HL-60/S4 treated with phorbol 12-myristate 13-acetate at 8.2 ng/mL for 4 days and 3 days (cell line): ENCODE measurements around the gene XIRP2.

Experiments used
- in situ Hi-C: fragments of 300-500 bp; cut with MboI; formaldehyde crosslinking; loops from 2 replicates; pipeline ENCODE4 v1.15.0; 2022; ENCODE audit warnings: low sequenced_read_pairs

The XIRP2 gene

DNA sequence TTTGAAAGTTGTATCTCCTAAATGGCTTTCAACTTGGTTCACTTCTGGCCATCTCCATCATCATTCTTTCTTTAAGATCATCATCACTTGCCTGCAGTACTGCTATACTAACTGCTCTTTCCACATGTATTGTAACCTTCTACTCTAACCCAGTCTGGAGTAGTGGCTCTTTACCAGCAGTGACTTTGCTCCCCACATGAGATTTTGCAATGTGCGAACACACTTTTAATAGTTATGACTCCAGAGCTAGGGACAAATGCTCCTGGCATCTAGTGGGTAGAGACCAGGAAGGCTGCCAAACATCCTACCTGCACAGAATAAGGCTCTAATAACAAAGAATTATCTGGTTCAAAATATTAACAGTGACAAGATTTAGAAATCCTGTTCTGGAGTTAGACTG, 243.8 kb downstream of the XIRP2 start:
- in situ Hi-C loops = no loop called here

DNA sequence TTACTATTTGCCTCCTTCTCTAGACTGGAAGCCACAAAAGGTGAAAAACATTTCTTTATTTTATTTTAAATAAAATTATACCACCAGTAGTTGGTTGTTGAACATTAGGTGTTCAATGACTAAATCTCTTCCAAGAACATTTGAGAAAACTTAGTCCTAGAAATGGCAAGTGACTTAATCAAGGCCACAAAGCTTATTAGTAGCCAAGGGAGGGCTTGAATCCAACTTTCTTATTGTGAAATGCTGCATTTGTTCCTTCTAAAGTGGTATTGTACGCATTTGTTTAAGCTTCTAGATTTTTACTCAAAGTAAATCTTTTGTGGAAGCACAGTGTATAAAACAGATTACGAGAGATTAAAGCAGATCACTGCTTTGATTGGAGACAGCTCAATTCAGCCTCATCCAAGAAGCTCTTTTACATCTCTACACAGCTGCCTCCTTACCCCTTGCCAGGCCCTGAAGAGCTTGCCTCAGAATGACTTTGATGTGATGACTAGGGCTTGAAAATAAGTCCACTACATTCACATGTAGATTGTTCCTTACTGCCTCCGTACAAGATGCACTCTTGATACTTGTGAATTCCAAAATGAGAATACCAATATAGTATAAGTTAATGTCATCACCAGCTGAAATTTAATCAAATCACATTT, 244.8 kb downstream of the XIRP2 start:
- in situ Hi-C loops = no loop called here

DNA sequence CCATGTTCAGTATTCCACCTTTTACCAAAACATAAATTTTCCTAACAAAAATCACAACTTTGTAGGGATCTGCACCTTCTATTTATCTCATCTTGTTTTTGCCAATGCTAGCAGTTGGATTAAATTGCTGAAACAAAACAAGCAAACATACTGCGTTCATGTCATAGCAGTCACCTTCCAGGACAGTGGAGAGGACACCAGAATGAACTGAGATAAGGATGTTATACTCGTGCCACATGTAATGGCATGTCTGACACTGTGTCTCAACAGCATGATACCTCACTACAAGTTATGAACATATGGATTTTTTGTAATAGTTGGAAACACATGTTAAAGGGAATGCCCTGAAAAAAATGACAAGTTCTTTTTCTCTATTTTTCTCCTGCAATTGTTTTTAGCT, 245.3 kb downstream of the XIRP2 start:
- in situ Hi-C loops = no loop called here

DNA sequence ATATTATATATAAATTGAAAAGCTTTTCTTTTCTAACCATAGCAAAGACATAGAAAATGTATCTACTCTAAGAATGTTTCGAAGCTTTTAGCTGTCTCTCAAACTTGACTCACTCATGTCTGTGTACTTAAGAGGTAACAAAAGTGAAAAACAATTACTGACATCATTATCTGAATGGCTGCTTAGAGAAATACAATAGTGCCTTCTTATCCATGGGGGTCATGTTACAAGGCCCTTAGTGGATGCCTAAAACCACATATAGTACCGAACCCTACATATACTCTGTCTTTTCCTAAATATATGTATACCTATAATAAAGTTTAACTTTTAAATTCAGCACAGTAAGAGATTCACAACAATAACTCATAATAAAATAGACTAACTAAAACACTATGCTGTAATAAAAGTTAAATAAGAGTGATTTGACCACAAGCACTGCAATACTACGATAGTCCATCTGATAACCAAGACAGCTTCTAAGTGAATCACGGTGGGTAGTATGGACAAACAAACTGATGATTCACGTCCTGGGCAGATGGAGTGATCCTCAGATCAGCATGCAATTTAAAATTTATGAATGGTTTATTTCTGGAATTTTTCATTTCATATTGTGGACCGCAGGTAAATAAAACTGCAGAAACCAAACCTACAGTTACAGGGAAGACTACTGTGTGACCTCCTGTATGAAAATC, 246.2 kb downstream of the XIRP2 start:
- in situ Hi-C loops = no loop called here

DNA sequence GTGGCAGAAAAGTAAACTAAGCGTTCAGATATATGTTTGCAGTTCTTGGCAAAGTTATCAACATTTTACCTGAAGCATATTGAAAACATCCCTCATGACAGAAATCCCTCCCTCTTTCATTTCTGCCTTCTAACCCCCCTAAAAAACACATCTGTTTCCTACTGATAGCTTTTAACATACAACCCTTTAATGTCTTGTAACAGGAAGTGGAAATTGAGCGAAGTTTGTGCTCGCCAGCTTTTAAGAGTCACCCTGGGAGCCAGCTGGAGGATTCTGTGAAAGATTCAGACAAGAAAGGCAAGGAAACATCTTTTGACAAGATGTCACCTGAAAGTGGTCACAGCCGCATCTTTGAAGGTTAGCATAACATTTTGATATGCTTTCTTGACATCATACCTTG, 247.4 kb downstream of the XIRP2 start:
- in situ Hi-C loops = no loop called here

DNA sequence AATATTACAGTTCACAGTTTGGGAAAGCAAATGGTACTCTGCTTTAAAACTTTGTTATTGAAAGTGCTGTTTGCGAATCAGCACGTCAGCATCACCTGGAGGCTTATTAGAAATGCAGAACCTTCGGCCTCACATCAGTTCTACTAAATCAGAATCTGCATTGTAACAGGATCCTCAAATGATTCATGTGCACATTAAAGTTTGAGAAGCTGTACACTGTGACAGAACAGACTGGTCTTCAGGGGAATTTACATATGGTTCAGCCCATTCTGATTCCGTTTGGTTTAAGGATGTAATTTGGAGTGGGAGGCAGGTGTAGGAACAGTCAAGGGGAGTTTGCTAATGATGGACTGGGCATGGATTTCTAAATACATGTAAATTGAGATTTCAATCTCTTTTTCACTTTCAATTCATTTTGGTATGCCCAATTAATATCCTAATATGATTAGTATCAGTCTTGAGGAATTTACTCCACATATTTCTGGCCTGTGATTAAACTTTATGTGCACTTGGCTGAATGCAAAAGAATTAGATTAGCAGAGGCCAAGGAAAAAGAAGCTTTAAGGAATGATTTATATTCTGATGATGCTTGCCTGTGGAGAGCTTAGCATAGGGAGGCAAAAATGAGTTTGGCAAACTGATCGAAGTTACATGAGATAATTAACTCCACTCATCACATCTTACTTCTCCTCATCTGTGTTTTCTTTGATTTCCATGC, 248.8 kb downstream of the XIRP2 start:
- in situ Hi-C loops = no loop called here

DNA sequence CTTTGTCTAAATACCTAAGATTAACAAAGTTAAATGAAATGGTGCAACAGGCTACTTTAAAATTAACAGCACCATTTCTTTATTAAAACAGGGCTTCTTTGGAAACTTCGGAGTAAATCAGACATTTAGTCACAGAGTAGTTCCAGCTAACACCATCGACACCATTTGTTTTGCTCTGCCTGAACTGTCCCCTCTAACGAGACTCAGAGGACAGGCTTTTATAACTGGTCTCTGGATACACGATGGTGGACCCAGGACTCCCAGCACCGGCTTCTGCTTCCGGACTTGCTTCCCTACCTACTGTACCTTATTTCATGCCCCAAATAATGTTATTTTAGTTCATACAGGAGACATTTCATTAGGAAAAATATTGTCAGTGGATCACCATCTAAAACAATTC, 252.1 kb downstream of the XIRP2 start:
- in situ Hi-C loops = no loop called here

DNA sequence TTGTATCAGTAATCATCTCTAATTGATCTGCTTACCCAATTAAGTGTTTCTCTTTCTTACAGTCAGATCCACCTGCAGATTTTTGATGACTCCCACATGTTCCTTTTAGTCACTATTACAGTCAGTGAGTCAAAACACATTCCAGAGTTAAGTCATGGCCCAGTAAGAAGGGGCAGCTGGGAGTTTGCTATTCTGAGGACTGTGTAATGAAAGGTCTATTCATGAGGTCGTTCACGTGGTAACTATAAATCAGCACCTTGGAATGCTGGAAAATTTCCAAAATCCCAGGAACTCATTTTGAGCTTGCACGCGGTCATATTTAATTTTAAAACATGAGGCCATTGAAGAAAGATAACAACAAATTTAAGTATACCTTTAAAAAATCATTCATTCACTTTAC, 252.5 kb downstream of the XIRP2 start:
- in situ Hi-C loops = no loop called here

DNA sequence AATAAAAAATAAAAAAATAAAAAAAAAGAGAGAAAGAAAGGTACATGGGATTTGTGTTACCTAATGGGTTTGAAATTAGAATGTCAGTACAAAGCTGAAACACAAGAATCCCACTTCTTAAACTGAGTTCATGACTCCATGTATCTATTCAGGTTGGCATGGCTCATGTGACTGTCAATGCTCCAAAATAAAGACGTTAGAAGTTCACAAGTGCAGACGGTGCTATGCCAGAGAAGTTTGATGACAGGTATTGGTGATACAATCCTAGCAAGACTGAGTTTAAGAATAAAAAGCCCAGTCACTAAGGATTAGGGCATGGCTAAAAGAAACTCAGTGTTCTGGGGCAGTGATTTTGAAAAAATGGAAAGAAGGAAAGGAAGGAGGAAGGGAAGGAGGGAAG, 254.3 kb downstream of the XIRP2 start:
- in situ Hi-C loops = no loop called here

DNA sequence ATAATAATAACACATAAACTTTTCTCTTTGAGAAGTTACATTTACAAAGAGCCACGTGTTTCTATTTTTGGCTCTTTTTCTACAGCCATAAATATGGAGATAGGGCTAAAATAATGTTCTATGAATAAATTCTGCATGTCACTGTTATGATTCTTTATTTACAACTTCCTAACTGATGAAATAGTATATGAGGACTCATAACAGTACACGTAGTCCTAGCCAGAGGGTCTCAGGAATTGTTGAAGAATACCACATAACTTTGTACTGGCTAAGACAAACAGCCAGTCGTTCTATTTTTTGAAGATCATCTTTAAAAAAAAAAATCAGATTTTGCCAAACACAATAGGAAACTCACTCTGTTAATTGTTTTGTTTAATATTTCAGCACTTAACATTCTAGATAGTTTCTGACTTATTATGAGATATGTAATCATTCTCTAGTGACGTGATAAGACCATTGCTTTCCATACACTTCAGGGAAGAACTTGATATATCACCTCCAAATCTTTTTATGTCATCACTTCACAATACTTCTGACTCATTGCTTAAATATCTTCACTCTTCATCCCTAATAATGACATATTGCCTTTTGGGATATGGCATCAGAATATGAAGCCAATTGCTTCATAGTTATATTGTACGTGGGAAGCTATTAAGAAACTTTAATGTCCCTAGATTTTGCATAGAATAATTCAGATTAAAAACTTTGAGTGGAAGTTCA, 256.1 kb downstream of the XIRP2 start:
- in situ Hi-C loops = no loop called here

DNA sequence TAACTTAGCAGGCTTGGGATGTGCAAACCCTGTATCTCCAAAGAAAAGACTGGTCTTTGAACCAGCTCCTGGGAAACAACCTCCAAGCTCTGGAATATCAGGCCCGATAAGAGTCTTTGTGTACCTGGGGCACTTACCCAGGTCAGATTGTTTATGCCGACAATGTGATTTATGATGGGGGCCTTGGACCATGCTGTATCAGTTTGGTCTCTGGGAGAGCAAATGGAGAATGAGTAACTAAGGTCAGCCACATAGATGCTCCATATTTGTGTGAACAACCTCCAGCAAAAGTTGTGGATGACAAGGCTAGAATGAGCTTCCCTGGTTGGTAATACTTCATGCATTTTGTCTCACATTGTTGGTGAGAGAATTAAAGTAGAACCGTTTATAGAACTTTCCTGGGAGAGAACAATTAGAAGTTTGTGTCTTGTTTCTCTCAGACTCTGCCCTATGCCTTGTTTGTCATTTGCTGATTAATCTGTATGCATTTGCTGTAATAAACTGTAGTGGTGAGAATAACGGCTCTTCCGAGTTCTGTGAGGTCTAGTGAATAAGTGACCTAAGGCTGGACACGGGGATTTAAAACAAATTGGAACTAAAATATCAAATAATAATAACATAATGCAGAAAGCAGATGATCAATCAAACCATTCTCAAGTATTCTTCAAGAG, 259.1 kb downstream of the XIRP2 start:
- in situ Hi-C loops = no loop called here

DNA sequence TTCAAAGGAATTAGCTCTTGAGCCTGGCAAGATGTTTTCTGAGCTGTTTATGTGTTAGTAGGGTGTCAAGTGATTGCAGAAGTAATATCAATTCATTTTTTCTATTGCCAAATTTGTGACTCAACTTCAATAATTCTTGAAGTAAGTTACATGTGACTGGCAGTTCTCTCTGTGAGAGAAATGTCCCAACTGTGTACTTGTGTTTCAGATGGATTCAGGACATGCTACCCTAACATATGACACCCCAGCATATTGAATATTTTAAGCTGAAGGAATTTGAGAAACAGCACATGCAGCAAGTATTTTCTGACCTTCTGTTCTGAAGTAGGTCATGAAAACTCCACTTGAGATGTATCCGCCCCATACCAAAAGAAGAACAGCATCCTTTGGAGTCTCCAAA, 263.6 kb downstream of the XIRP2 start:
- in situ Hi-C loops = no loop called here

DNA sequence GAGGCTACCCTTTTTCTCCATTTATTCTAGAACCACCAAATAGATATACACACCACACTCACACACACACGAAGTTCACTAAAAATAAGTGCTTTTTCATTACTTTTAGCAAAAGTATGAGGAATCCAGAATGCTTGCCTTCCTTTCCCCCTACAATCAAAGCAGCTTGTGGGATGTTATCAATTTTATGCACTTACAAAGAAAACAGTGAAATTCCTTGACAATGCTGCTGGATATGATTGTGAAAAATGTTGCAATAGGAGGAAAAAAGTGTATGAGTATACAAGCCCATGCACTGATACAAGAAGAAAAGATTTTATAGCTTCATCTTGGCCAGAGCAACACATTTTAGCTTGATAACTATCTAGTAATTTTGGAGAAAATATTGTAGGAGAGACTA, 269.2 kb downstream of the XIRP2 start:
- in situ Hi-C loops = no loop called here

DNA sequence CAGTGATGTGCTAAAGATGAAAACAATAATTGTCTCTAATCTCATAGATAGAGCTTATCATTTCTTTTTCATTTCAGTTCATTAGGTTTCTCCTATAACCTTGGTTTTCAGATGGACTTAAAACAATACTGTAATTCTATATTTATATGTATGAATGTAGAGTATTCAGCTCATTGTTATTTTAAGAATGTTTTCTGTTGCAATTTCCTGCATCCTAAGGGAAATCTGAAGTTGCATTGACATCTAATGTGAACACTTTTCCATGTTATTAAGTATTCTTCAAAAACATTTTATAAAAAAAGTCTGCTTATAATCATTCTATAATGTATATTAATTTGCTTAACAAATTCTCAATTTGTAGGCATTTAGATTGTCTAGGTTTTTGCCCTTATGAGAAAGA, 288.9 kb downstream of the XIRP2 start:
- in situ Hi-C loops = no loop called here

DNA sequence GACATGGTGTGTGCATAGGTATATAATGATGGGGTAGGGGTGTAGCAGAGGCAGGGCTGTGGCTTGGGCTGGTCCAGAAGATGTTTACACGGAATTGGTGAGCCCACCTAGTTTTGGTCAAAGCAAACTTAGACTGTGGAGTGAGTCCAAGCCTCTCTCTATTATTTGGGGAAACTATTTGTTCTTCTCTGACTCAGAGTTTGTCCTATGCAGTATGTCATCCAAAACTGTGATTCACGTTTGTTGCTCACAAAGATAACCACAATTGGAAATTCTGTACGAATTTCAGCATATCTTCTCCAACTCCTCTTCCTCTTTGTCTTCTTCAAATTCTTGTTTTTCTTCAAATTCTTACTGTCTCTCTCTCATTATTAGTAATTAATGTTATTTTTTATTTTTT, 292.9 kb downstream of the XIRP2 start:
- in situ Hi-C loops = no loop called here

DNA sequence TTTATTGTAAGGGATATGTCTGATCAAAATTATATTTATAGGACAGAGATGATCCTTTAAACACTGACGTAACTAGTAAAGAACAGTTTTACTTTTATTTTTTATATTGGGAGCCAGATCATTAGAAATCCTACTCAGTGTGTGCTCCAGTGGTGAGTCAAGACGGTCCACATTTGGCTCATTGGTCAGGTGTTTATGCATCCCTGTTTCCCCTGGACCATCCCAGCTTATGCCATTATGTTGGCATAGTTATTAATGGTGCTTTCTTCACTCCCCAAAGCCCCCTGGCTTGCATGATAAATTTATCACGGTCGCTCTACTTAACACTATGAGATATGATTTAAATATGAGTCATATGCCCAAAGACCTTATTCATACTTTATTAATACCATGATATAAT, 293.4 kb downstream of the XIRP2 start:
- in situ Hi-C loops = no loop called here

DNA sequence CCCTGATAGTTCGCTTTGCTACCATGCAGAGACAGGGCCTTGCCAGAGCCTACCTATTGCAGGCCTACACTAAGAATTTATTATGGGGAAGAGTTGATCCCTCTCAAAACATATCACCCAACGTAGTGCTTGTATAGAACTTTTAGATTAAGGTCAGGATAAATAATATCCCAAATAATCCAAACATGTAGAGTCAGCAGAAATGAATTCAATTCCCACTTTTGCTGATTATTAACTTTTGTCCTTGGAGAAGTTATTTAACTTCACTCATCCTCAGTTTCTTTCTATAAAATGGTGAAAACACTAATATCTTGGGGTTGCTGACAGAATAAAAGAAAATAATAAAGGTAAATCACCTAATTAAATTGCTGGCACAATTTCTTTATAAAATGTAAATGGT, 294.1 kb downstream of the XIRP2 start:
- in situ Hi-C loops = no loop called here

DNA sequence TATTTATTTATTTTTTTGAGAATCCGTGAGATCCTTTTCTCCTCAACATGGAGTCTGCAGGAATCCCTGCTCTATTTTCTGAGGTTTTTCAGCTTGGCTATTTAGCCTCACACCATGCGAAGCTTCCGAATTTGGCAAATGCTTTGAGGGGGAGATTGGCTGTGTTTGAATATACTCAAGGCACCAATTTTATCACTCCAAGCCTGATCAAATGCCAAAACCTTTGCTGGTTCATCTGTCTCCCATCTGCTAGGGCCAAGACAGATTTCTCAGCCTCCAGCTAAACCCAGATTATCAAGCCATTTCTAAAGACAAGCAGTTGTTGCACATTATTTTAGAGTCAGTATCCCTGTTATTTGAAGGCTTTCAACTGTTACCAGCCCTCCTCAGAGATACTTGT, 295.7 kb downstream of the XIRP2 start:
- in situ Hi-C loops = no loop called here

DNA sequence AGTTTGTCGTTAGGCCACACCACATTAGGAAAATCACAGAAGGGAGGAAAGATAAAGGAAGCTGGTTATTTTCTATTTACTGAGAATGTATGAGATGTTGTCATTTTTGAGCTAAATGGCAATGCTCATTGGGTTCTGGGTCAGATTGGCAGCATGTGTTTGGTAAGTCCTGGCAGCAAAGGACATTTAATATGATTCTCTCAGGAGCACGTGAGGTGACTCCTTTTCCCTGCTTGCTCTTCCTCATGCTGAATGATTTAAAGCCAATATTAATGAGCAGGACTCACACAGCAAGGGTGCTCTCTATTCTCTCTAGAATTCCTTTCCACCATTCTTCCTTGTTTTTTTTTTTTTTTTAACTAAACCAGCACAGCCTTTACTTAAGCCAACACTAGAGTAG, 298.2 kb downstream of the XIRP2 start:
- in situ Hi-C loops = no loop called here

DNA sequence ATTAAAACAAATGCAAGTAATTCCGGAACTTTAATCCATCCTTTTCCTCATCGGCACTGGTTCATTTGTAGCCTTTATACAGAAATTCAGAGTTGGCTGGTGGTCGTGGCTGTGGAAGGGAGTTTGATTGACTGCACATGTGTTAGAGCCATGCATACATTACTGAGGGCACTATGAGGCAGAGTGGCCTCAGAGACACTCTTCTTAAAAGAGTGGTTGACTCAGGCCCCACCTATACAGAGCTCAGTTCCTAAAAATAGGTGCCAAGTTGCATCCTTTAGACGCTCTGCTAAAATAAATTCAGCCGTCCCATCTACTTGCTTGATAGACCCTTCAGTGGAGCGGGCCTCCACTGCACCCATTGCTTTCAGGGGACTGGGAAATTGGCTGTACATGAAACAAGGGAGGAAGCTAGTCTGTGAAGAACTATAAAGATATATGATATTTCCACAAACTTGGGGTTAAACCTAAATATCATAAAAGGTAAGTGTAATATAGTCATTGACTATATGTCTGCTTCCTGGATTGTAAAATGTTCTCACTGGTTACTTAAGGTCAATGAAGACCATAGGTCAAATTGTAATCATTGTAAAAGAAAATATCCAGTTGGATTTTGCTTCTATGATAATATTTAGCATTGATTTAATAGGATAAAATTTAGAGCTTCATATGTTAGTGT, 298.9 kb downstream of the XIRP2 start:
- in situ Hi-C loops = no loop called here
